Natural killer cell treated with Interleukin-12 subunit alpha and Interleukin-12 subunit beta and Interleukin-15 and Interleukin-18, amount 100 ng/mL, for 72 hours (primary cell): ENCODE results near the gene BBX. TPM values are rescaled to one million over a fixed set of nuclear protein-coding genes. Genes with fewer than 3 reads are reported as not detected.

Experiments used
- ATAC-seq, 2 donors: fragments of 150-1000 bp; cut with Tn5 transposase in 1 of 2; sonication (Bioruptor Pico), chemical (Tn5 transposase) in 1 of 2; 2 replicates each; pipeline ENCODE4 v1.10.0; 2021
- DNase-seq: peaks from one replicate; pipeline ENCODE4 v3.0.0; 2022; ENCODE audit warnings: low spot score
- H3K27ac Mint-ChIP-seq, 2 donors: 1 replicate in 1 of 2; 2 replicates in 1 of 2; pipeline ENCODE4 v1.8.0; 2022; ENCODE audit warnings: mixed read lengths in 2 of 2, mild to moderate bottlenecking in 1 of 2, moderate library complexity in 1 of 2
- H3K27me3 Mint-ChIP-seq, 2 donors: 1 replicate in 1 of 2; 2 replicates in 1 of 2; pipeline ENCODE4 v1.8.0; 2022; ENCODE audit warnings: mixed read lengths in 2 of 2
- H3K36me3 Mint-ChIP-seq: one replicate; pipeline ENCODE4 v1.8.0; 2022; ENCODE audit warnings: mixed read lengths
- H3K4me1 Mint-ChIP-seq, 2 donors: 1 replicate in 1 of 2; 2 replicates in 1 of 2; pipeline ENCODE4 v1.8.0; 2022; ENCODE audit warnings: low read depth in 2 of 2, mixed read lengths in 2 of 2, mild to moderate bottlenecking in 1 of 2
- H3K4me3 Mint-ChIP-seq: one replicate; pipeline ENCODE4 v1.8.0; 2022; ENCODE audit warnings: mixed read lengths
- H3K9me3 Mint-ChIP-seq: 2 replicates; pipeline ENCODE4 v1.8.0; 2022; ENCODE audit warnings: mixed read lengths
- total RNA-seq, 2 donors: library from RNA; stranded (reverse); gene quantifications; one replicate each; pipeline ENCODE4 v1.2.3, GENCODE V29; 2022

The BBX gene
- total RNA-seq, 2 donors from 2014 or later, result 49.4 to 59.1 TPM

DNA sequence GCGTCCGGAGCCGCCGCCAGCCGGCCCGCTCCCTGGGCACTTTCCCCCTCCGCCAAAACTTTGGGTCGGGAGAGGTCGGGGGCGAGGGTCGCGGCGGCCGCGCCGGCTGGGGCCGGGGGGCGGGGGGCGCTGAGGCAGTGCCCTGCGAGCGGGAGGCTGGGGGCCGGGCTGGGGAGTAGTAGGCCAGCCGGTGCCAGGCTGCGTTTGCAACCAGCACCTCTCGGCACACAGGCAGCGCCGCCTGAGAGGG is 452 bp downstream of the BBX start:
- no peaks in the 10 kb centered on the region for H3K27me3 Mint-ChIP-seq
- ATAC-seq (peak; percentile 62 to 72), DNase-seq (no peak)
- H3K4me3 Mint-ChIP-seq, result peak overlapping the region; percentile 82
- H3K9me3 Mint-ChIP-seq, result no peaks in the 10 kb centered on the region
- no peaks in the 10 kb centered on the region for H3K36me3 Mint-ChIP-seq
- H3K4me1 Mint-ChIP-seq, result peaks cover 18 to 23% of the 10 kb centered on the region in 2 donors
- H3K27ac Mint-ChIP-seq, result peak overlapping the region; percentile 64

DNA sequence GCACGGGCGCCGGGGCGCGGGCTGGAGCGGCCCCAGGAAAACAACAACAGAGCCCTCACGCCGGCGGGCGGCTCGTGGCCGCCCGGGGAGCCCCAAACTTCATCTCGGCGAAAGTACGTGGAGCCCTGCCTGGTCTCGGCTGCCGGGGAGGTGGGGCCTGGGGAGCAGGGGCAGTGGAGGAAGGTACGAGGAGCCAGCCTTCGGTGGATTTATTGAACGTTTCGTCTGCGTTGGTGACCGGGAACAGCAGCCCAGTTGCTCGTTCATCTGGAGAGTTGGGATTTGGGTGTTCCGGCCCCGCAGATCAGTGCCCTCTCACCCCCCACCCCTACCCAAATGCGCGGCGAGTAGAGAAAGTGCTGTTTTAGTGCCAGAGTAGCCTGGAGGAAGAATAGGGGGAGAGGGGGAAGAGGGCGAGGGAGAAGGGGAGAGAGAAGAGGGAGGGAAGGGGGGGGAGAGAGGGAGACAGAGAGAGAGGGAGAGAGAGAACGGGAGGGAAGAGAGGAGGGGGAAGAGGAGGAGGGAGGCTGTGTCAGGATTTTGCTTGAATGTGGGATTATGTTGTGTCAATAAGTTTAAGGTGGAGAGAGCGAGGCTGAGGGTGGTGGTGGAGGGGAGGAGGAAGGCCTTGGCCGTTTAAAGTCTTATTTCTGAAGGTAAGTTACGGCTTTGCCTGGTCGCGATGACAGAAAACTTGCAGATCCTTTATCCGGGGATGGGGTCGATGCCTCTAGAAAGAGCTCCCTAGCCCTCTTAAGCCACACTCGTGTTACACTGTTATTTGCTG is 970 bp downstream of the BBX start:
- no peaks in the 10 kb centered on the region for H3K27me3 Mint-ChIP-seq
- peak overlapping the region; percentile 64 for H3K27ac Mint-ChIP-seq
- peaks cover 18 to 23% of the 10 kb centered on the region in 2 donors for H3K4me1 Mint-ChIP-seq
- peak; percentile 66 for DNase-seq
- peak overlapping the region; percentile 82 for H3K4me3 Mint-ChIP-seq
- H3K9me3 Mint-ChIP-seq, result no peaks in the 10 kb centered on the region
- H3K36me3 Mint-ChIP-seq, result no peaks in the 10 kb centered on the region
- ATAC-seq, result peak; percentile 38 to 54

DNA sequence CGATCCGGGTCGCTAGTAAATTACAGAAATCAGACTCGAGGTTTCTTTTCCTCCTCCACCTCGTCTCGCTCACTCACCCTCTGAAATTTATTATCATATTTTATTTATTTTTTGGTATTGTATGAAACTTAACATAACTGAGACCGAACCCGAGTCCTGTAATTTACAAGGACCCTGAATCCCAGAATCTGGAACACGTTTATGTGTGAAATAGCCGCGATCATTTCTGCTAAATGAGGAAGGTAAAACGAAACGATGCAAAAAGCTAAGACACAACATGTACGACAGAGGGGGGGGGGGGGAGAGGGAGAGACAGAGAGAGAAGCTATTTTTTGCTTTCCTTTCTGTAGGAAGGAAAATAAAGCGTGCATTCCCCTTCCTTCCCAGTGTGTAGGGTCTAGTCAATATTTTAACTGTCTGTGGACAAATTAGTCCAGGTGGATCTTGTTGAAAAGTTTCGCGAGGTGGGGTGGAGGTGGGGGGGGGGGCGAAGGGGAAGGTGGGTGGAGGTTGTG is 1.6 kb downstream of the BBX start:
- no peak for DNase-seq
- Mint-ChIP-seq H3K27ac (peak overlapping the region; percentile 64), H3K4me1 (peaks cover 20 to 27% of the 10 kb centered on the region in 2 donors), H3K4me3 (peak overlapping the region; percentile 82), H3K27me3 (no peaks in the 10 kb centered on the region), H3K36me3 (peaks cover 2% of the 10 kb centered on the region), H3K9me3 (no peaks in the 10 kb centered on the region)
- ATAC-seq, result no peak

DNA sequence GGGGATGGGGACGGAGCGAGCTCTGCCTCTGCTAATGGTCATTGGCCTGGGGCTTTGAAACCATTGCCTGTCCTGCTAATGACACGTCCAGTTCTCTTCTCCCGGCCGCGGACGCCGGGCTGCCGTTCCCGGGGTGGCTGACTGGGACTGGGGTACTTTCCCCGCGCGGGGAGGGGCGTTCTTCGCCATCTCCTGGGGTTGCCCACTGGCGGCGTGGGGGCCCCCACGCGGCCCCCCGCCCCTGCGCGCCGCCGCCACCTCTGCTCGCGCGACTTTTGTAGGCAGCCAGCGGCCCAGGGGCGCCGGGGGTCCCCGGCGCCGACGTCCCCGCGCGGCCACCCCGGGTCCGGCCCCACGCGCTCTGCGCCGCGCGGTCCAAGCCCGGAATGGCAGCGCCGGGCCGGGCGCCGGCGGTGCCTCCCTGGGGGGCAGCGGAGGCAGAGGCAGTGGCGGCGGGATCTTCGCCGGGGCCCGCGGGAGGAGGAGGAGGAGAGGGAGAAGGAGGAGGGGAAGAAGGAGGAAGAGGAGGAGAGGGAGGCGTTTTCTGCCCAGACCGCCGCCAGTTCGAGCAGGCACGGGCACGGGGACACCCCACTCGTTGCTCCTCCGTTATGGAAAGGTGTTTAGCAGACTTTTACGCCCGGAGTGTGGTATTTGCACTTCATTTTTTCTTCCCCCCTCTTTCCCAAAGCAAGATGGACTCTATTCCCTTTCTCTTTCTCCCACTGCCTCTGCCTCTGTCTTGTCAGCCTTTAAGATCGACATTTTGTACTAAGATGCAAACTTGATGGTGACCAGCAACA is 2.3 kb downstream of the BBX start:
- Mint-ChIP-seq H3K4me1 (peaks cover 20 to 28% of the 10 kb centered on the region in 2 donors), H3K27ac (peak overlapping the region; percentile 90 to 91), H3K4me3 (peak overlapping the region; percentile 99), H3K9me3 (no peaks in the 10 kb centered on the region), H3K36me3 (peaks cover 5% of the 10 kb centered on the region), H3K27me3 (no peaks in the 10 kb centered on the region)
- ATAC-seq, result peak; percentile 17 to 26
- peak; percentile 65 for DNase-seq

DNA sequence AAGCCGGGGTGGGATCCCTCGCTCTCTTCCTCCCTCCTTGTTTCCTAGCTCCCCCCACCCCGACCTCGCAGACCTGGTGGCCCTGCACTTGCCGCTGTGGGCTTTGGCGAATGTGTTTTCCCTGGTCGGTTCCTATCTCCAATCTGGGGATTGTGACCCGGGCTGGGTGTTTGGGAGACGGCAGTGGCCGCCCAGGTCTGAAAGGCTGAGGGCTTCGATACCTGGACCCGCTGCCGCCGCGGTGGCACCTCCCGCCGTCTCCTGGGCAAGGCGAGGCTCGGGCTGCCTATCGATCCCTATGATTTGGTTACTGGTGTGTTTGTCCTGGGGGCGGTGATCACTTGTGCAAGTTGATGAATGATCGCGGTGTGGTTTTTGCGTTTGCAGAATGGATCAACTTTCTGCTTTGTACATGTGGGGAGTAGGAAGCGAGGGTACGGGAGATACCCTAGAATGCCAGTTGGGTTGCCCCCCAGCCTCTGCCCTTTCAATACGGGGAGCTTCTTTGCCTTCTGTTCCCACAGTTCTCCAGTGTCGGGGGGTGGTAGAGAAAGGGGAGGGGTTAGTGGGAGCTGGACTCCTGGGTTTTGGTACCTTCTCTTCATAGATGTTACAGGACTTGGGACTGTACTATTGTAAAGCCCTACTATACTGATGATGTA is 3.0 kb downstream of the BBX start:
- Mint-ChIP-seq H3K27ac (peak overlapping the region; percentile 90 to 91), H3K9me3 (no peaks in the 10 kb centered on the region), H3K4me1 (peaks cover 20 to 28% of the 10 kb centered on the region in 2 donors), H3K36me3 (peaks cover 5% of the 10 kb centered on the region), H3K4me3 (peak overlapping the region; percentile 99), H3K27me3 (no peaks in the 10 kb centered on the region)
- DNase-seq (no peak), ATAC-seq (no peak)

DNA sequence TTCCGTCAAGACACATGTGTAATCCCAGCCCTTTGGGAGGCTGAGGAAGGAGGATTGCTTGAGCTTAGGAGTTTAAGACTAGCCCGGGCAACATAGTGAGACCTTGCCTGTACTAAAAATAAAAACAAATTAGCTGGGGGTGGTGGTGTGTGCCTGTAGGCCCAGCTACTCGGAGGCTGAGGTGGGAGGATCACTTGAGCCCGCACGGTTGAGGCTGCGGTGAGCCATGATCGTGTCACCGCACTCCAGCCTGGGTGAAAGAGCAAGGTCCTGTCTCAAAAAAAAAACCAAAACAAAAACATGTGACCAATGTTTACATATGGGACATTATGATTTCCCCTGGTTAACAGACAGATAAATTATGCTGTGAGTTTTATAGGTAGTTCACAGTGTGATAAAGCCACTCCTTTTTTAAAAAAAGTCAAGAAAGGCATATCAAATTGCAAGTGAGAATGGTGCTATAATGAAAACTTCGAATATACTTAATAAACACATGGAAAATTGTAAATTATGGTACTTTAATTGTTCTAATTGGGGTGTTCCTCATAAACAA is 9.2 kb downstream of the BBX start:
- Mint-ChIP-seq H3K27ac (no peak overlapping the region), H3K36me3 (peaks cover 5% of the 10 kb centered on the region), H3K9me3 (no peaks in the 10 kb centered on the region), H3K27me3 (no peaks in the 10 kb centered on the region), H3K4me3 (no peak overlapping the region), H3K4me1 (peaks cover 2 to 5% of the 10 kb centered on the region in 2 donors)
- no peak for DNase-seq
- ATAC-seq, result no peak

DNA sequence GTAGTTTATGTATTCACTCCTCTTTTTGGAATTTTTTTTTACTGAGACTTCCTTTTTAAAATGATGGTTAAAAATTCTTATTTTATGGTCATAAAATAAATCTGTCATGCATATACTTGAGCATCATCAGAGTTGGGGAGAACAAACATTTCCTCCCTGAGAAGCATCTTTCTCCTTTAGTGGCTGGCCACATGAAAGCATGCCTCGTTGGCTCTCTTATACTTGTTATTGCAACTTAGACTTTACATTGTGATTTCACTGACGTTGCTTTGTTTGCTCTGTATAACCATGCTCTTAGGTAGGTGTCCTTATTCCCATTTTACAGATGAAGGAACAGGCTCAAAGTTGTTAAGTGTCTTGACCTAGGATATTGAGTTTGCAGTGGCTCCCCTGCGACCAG is 18.1 kb downstream of the BBX start:
- peaks cover 5 to 8% of the 10 kb centered on the region in 2 donors for H3K4me1 Mint-ChIP-seq
- no peaks in the 10 kb centered on the region for H3K27me3 Mint-ChIP-seq
- no peak overlapping the region for H3K27ac Mint-ChIP-seq
- ATAC-seq, result no peak
- no peaks in the 10 kb centered on the region for H3K36me3 Mint-ChIP-seq
- no peaks in the 10 kb centered on the region for H3K9me3 Mint-ChIP-seq
- no peak for DNase-seq
- H3K4me3 Mint-ChIP-seq, result no peak overlapping the region

DNA sequence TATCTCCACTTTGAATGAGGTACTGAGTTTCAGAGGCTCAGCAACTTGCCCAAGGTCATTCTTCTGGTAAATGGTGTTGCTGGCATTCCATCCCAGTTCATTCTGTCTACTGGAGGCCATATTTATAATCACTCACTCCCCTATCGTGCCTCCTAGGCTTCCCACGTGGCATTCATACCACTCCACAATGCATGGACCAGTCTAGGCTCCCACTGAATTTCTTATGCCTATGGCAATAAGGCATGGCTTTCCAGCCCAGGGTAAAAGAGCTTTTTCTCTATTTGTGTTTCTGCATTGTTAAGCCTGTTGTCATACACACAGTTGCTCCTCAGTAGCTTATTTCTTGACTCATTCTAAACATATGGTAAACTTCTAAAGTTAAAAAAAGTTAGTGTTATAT is 19.9 kb downstream of the BBX start:
- Mint-ChIP-seq H3K27ac (no peak overlapping the region), H3K4me3 (no peak overlapping the region), H3K36me3 (no peaks in the 10 kb centered on the region), H3K27me3 (no peaks in the 10 kb centered on the region), H3K4me1 (peaks cover 9 to 10% of the 10 kb centered on the region in 2 donors), H3K9me3 (no peaks in the 10 kb centered on the region)
- ATAC-seq (no peak), DNase-seq (no peak)

DNA sequence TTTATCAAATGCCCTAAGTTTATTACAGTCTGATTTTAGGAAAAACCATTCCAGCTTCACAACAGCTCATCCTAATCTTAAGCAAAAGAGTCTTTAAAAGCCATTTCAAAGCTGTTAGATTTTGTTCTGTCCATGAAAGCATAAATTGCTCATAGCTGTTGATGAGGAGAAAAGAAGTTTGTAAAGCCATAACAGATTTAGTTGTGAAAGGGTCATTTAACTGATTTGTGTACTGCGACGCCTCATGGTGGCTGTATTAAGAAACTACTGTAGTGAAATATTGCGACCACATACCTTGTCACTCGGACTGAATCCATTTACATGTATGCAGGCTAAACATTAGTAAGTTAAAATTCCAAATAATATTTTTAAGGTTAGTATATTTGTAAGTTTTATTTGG is 20.9 kb downstream of the BBX start:
- no peak for ATAC-seq
- no peaks in the 10 kb centered on the region for H3K36me3 Mint-ChIP-seq
- no peak overlapping the region for H3K27ac Mint-ChIP-seq
- H3K27me3 Mint-ChIP-seq, result no peaks in the 10 kb centered on the region
- no peak overlapping the region for H3K4me3 Mint-ChIP-seq
- peaks cover 2% of the 10 kb centered on the region for H3K9me3 Mint-ChIP-seq
- H3K4me1 Mint-ChIP-seq, result peaks cover 9 to 14% of the 10 kb centered on the region in 2 donors
- DNase-seq, result no peak

DNA sequence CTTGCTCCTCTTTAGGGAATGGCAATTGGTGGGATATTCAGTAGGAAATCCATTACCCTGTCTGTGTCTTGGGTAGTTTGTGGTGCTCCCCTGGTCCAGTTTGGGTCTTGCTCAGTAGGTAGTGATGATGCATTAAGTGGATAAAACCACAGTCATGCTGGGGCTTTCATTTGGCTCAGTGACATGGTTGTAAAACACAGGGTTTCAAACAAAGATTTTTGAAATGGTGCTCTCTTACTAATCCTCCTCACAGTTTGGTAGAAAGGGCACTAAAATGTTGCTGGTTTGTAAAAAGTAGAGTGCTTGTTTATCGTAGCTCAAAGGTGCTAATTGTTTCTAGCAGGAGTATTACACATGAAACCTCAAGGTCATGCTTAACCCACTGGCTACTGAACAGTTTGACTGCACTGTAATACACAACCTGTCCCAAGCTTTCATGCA is 22.9 kb downstream of the BBX start:
- Mint-ChIP-seq H3K9me3 (peaks cover 2% of the 10 kb centered on the region), H3K27ac (no peak overlapping the region), H3K36me3 (no peaks in the 10 kb centered on the region), H3K4me3 (no peak overlapping the region), H3K4me1 (peaks cover 18 to 23% of the 10 kb centered on the region in 2 donors), H3K27me3 (no peaks in the 10 kb centered on the region)
- ATAC-seq, result peak in 1 of 2 donors; percentile 36
- no peak for DNase-seq

DNA sequence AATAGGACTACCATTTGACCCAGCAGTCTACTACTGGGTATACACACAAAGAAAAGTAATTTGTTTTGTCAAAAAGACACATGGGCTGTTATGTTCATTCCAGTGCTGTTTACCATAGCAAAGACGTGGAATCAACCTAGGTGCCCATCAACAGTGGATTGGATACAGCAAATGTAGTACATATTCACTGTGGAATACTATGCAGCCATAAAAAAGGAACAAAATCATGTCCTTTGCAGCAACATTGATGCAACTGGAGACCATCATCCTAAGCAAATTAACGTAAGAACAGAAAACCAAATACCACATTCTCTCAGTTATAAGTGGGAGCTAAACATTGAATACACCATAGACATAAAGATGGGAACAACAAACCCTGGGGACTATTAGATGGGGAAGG is 25.8 kb downstream of the BBX start:
- Mint-ChIP-seq H3K9me3 (peaks cover 2% of the 10 kb centered on the region), H3K4me3 (no peak overlapping the region), H3K36me3 (no peaks in the 10 kb centered on the region), H3K27me3 (no peaks in the 10 kb centered on the region), H3K4me1 (peaks cover 18 to 23% of the 10 kb centered on the region in 2 donors), H3K27ac (no peak overlapping the region)
- DNase-seq (no peak), ATAC-seq (no peak)

DNA sequence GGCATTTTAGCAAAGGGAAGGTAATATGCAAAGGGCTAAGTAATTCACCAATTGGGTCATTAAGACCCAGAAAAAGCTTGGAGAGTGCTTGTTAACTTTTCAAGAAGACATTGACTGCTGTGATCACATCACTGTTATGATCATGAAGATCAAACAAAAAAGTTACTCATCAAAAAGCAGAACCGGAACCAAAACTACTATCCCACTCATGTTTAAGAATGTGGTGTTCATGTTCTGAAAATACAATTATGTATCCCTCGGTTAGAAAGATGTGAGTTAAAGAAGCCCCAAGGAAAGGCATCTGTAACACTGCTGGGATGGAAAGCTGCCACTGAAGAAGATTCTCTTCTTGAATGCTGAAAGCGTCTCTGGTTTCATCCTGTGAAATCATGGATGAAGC is 32.6 kb downstream of the BBX start:
- no peaks in the 10 kb centered on the region for H3K36me3 Mint-ChIP-seq
- DNase-seq (no peak), ATAC-seq (no peak)
- peaks cover 12 to 22% of the 10 kb centered on the region in 2 donors for H3K4me1 Mint-ChIP-seq
- H3K27ac Mint-ChIP-seq, result no peak overlapping the region
- H3K4me3 Mint-ChIP-seq, result no peak overlapping the region
- H3K9me3 Mint-ChIP-seq, result no peaks in the 10 kb centered on the region
- no peaks in the 10 kb centered on the region for H3K27me3 Mint-ChIP-seq

DNA sequence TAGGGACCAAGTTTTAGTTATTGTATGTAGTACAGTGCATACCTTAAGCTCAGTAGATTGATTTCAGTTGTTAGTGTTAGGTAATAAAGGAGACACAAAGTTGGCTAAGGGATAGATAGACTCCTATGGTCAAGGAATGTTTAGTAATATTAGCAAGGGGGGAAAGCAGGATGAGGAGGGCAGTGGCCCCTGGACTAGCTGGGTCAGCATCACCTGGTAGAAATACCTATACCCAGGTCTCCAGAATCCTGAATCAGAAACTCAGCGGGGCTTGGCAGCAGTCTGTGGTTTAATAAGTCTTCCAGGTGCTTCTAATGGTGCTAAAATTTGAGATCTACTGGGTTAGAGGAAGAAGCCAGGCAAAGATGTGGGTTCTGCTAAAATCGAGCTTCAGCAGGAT is 35.0 kb downstream of the BBX start:
- Mint-ChIP-seq H3K27me3 (no peaks in the 10 kb centered on the region), H3K4me3 (no peak overlapping the region), H3K4me1 (peaks cover 9 to 23% of the 10 kb centered on the region in 2 donors), H3K9me3 (no peaks in the 10 kb centered on the region), H3K27ac (no peak overlapping the region), H3K36me3 (no peaks in the 10 kb centered on the region)
- no peak for DNase-seq
- no peak for ATAC-seq
